Transverse colon (tissue), 4 donors: ENCODE data around the gene CLEC19A. TPM values are rescaled to one million over a fixed set of nuclear protein-coding genes. Genes with fewer than 3 reads are reported as not detected.

Experiments
- DNase-seq: peaks from one replicate; pipeline ENCODE4 v3.0.0-alpha.2; 2019
- H3K27ac ChIP-seq, 4 donors: fragments of 200-600 bp; sonication (generic); 2 replicates each; pipeline ENCODE4 v1.5.1; 2016 to 2018; ENCODE audit warnings: inconsistent platforms in 4 of 4
- H3K27me3 ChIP-seq: fragments of 200-600 bp; sonication (generic); 2 replicates; pipeline ENCODE4 v1.5.1; 2017; ENCODE audit warnings: inconsistent platforms
- H3K36me3 ChIP-seq, 4 donors: fragments of 200-600 bp; sonication (generic); 2 replicates each; pipeline ENCODE4 v1.5.1; 2017 to 2019; ENCODE audit warnings: inconsistent platforms in 4 of 4
- H3K4me1 ChIP-seq, 4 donors: fragments of 200-600 bp; sonication (generic); 2 replicates each; pipeline ENCODE4 v1.5.1; 2017 to 2020; ENCODE audit warnings: inconsistent platforms in 4 of 4
- H3K4me3 ChIP-seq, 4 donors: fragments of 200-600 bp; sonication (generic); 1 replicate in 1 of 4; 2 replicates in 3 of 4; pipeline versions ENCODE4 v1.5.1 to v1.6.1; 2017 to 2019; ENCODE audit warnings: inconsistent platforms in 4 of 4
- H3K9me3 ChIP-seq, 2 donors: fragments of 200-600 bp; sonication (generic); 2 replicates each; pipeline ENCODE4 v1.5.1; 2017 to 2019; ENCODE audit warnings: inconsistent platforms in 2 of 2
- EP300 ChIP-seq: sonication (generic); formaldehyde crosslinking; IDR thresholded peaks from one replicate; pipeline ENCODE4 v1.6.1; 2017; ENCODE audit warnings: antibody characterized with exemption, low read depth
- POLR2A ChIP-seq: fragments of 450-650 bp; IDR thresholded peaks from one replicate; pipeline ENCODE4 v1.6.1; 2016; ENCODE audit warnings: antibody characterized with exemption, mild to moderate bottlenecking, moderate library complexity
- POLR2AphosphoS5 ChIP-seq, 3 donors: sonication (generic); formaldehyde crosslinking; IDR thresholded peaks; one replicate each; pipeline ENCODE4 v1.6.1; 2016; ENCODE audit warnings: antibody characterized with exemption in 3 of 3
- WGBS, 2 donors: methylation state at CpG; one replicate each; pipeline ENCODE4 v1.1.5; 2018; ENCODE audit warnings: low coverage in 1 of 2; 5-methylcytosine and 5-hydroxymethylcytosine counted together
- in situ Hi-C, 4 donors: fragments of 200-750 bp; cut with MboI; loops; one replicate each; pipeline versions ENCODE4 v1.15.0 to v1.15.1; 2017; ENCODE audit warnings: low sequenced_read_pairs in 3 of 4, low pct_ligation_motif_present in 1 of 4, low pct_unique_long_range_greater_than_20kb in 1 of 4
- intact Hi-C: fragments of 100-400 bp; cut with DNase I; formaldehyde crosslinking; loops from one replicate; pipeline ENCODE4 v1.15.1; 2023; ENCODE audit warnings: low total_unique reads
- total RNA-seq, 4 donors: library from RNA; depleted of rRNA; stranded (reverse); fragments of >200 nt; gene quantifications; one replicate each; pipeline ENCODE4 v1.1.0, GENCODE V29; 2016
- TF ChIP-seq, protein P1 (sequence below), 5 experiments: fragments of 200-600 bp in 3 of 5; fragments of 450-650 bp in 2 of 5; sonication (generic) in 3 of 5; IDR thresholded peaks; 1 replicate in 2 of 5; 2 replicates in 3 of 5; pipeline ENCODE4 v1.5.1; 2016 to 2017; ENCODE audit warnings: antibody characterized with exemption in 5 of 5, inconsistent platforms in 3 of 5, mild to moderate bottlenecking in 2 of 5, moderate library complexity in 1 of 5

CLEC19A gene
- total RNA-seq, 4 donors from 2014 or later = not detected

GRCh38 chr16:19299565-19299964 lies 14.0 kb downstream of the CLEC19A start:
- in situ Hi-C loops = no loop called here
- Histone ChIP-seq H3K9me3 (no peaks in the 10 kb centered on the region), H3K27me3 (no peaks in the 10 kb centered on the region), H3K36me3 (no peaks in the 10 kb centered on the region), H3K4me1 (no peaks in the 10 kb centered on the region), H3K27ac (no peak overlapping the region), H3K4me3 (no peak overlapping the region)
- no peak for DNase-seq
- intact Hi-C loops = no loop called here
- whole genome bisulfite sequencing, 2 donors = 74 to 80% methylated on average over 1 to 2 of the region's 2 CpGs
- TF ChIP-seq POLR2AphosphoS5 (IDR thresholded peaks at IDR 0.05) (no peak), EP300 (no peak), POLR2A (no peak)
- TF ChIP-seq, protein P1, sequence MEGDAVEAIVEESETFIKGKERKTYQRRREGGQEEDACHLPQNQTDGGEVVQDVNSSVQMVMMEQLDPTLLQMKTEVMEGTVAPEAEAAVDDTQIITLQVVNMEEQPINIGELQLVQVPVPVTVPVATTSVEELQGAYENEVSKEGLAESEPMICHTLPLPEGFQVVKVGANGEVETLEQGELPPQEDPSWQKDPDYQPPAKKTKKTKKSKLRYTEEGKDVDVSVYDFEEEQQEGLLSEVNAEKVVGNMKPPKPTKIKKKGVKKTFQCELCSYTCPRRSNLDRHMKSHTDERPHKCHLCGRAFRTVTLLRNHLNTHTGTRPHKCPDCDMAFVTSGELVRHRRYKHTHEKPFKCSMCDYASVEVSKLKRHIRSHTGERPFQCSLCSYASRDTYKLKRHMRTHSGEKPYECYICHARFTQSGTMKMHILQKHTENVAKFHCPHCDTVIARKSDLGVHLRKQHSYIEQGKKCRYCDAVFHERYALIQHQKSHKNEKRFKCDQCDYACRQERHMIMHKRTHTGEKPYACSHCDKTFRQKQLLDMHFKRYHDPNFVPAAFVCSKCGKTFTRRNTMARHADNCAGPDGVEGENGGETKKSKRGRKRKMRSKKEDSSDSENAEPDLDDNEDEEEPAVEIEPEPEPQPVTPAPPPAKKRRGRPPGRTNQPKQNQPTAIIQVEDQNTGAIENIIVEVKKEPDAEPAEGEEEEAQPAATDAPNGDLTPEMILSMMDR (IDR thresholded peaks at IDR 0.05) = no peak

DNA sequence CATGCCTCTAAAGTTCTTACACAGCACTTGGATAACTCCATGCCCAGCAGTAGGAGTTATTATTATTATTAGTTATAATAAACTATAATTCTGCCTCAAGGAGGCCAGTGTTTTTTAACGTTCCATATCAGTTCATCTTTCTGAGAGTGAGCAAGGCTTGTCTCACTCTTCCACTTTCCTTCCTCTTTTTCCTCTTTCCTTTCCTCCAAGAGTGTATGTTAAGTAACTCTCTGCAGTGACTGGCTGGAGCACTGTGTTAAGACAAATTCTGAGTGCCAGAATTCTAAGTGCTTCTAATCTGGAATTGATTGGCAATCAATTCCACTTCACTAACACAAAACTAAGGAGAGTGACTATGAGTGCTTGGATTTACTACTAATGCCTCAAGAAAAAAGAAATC lies 16.4 kb downstream of the CLEC19A start:
- DNase-seq = no peak
- in situ Hi-C loops (no loop called here), intact Hi-C loops (no loop called here)
- no peak overlapping the region for H3K27ac ChIP-seq
- no peak overlapping the region for H3K4me3 ChIP-seq
- no peaks in the 10 kb centered on the region for H3K4me1 ChIP-seq
- H3K9me3 ChIP-seq = no peaks in the 10 kb centered on the region
- H3K36me3 ChIP-seq = no peaks in the 10 kb centered on the region
- 45 to 57% methylated on average over 1 of the region's 1 CpG for WGBS, 2 donors
- TF ChIP-seq, protein P1 (IDR thresholded peaks at IDR 0.05) = no peak
- no peak for TF ChIP-seq EP300
- TF ChIP-seq POLR2AphosphoS5 (IDR thresholded peaks at IDR 0.05) = no peak
- no peak for TF ChIP-seq POLR2A
- no peaks in the 10 kb centered on the region for H3K27me3 ChIP-seq

DNA sequence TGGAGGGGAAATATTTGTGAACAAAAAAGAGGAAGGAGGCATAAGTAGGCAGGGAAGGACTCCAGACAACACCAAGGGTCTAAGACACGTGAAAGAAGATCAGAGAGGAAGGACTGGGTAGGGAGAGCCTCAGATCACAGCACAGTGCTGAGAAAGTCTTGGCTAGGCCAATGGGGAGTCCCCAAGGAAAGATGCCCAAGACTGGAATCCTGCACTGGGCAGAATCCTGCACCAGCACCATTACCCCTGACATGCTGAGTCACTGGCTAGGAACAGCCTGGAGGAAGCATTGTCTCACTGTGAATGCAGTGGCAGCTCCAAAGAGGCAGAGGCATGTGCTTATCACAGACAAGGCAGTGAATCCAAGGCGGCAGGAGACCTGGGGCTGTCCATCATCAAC lies 19.2 kb downstream of the CLEC19A start:
- Histone ChIP-seq H3K9me3 (no peaks in the 10 kb centered on the region), H3K4me3 (no peak overlapping the region), H3K27ac (no peak overlapping the region), H3K36me3 (no peaks in the 10 kb centered on the region), H3K4me1 (no peaks in the 10 kb centered on the region), H3K27me3 (no peaks in the 10 kb centered on the region)
- in situ Hi-C loops = no loop called here
- no peak for DNase-seq
- 55 to 71% methylated on average over 1 to 2 of the region's 2 CpGs for WGBS, 2 donors
- intact Hi-C loops = no loop called here
- TF ChIP-seq POLR2A (no peak), EP300 (no peak), POLR2AphosphoS5 (IDR thresholded peaks at IDR 0.05) (no peak)
- TF ChIP-seq, protein P1 (IDR thresholded peaks at IDR 0.05) = no peak

DNA sequence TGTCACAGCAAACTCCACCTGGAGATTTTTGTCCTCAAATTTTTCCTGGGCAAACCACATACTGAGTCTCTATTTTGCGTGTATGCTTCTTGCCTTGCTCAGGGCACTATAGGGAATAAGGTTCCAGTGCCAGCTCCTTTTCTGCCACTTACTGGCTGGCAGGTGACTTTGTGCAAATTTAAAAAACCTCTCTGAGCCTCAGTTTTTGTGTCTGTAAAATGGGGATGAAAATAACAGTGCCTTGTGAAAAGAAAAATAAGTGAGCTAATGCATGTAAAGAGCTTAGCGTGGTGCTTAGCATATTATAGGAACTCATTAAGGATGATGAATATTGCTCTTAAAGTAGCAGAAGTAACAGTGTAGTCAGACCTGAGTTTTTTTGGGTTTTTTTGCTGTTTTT lies 19.9 kb downstream of the CLEC19A start:
- no peak overlapping the region for H3K27ac ChIP-seq
- H3K4me3 ChIP-seq = no peak overlapping the region
- no peak for DNase-seq
- WGBS, 2 donors = 86% methylated on average over 1 to 2 of the region's 2 CpGs
- in situ Hi-C loops (no loop called here), intact Hi-C loops (no loop called here)
- H3K36me3 ChIP-seq = no peaks in the 10 kb centered on the region
- H3K9me3 ChIP-seq = no peaks in the 10 kb centered on the region
- no peaks in the 10 kb centered on the region for H3K4me1 ChIP-seq
- TF ChIP-seq EP300 (no peak), POLR2A (no peak), POLR2AphosphoS5 (IDR thresholded peaks at IDR 0.05) (no peak)
- TF ChIP-seq, protein P1 (IDR thresholded peaks at IDR 0.05) = no peak
- no peaks in the 10 kb centered on the region for H3K27me3 ChIP-seq
